ENCODE measurements around the gene MGP.
A peak's percentile ranks its signal among the peaks of the same experiment; 100 is the strongest.

Gene MGP

GRCh38 chr12:14928931-14929330, 43.3 kb upstream of the MGP start:
- no peak overlapping the region for H3K27ac ChIP-seq (ENCODE audit: insufficient read depth in 1 of 2, low read depth in 1 of 2, low read length in 2 of 2, poor library complexity in 1 of 2, severe bottlenecking in 2 of 2)

GRCh38 chr12:14927267-14927666, 41.6 kb upstream of the MGP start:
- DNase-seq, result no peak
- ChIA-PET POLR2A (no interaction called here), CTCF (interaction anchor here (1.3 to 1.9 kb wide), 2 partner anchors 10 to 98 kb away, joined by 3 to 6 read pairs; no protein-coding TSS in a partner anchor)
- H3K4me1 ChIP-seq (ENCODE audit: control extremely low read depth in 1 of 4, control insufficient read depth in 4 of 4, insufficient read depth in 4 of 4, low read length in 3 of 4), result no peaks in the 10 kb centered on the region
- H3K27me3 ChIP-seq (replicated peaks in 2 of 5; ENCODE audit: control insufficient read depth in 4 of 5, insufficient read depth in 5 of 5, low read length in 4 of 5), result no peaks in the 10 kb centered on the region
- no peak overlapping the region for H3K27ac ChIP-seq (ENCODE audit: insufficient read depth in 1 of 2, low read depth in 1 of 2, low read length in 2 of 2, poor library complexity in 1 of 2, severe bottlenecking in 2 of 2)
- H3K9me3 ChIP-seq (ENCODE audit: control extremely low read depth in 1 of 5, control insufficient read depth in 4 of 5, insufficient read depth in 2 of 5, low read depth in 1 of 5, low read length in 4 of 5), result no peaks in the 10 kb centered on the region
- WGBS (ENCODE audit: insufficient coverage), result 100% methylated on average over 1 of the region's 3 CpGs
- peaks cover 0 to 10% (median 4%) of the 10 kb centered on the region in 4 experiments for H3K36me3 ChIP-seq (ENCODE audit: control insufficient read depth in 4 of 4, insufficient read depth in 4 of 4, low read length in 3 of 4)
- no peak overlapping the region for H3K4me3 ChIP-seq (ENCODE audit: control insufficient read depth in 1 of 7, extremely low read depth in 1 of 7, insufficient read depth in 4 of 7, low read depth in 2 of 7, low read length in 6 of 7)

More at GRCh38 chr12:14928931-14929330, 43.3 kb upstream of the MGP start:
- no peaks in the 10 kb centered on the region for H3K9me3 ChIP-seq (ENCODE audit: control extremely low read depth in 1 of 5, control insufficient read depth in 4 of 5, insufficient read depth in 2 of 5, low read depth in 1 of 5, low read length in 4 of 5)
- H3K36me3 ChIP-seq (ENCODE audit: control insufficient read depth in 4 of 4, insufficient read depth in 4 of 4, low read length in 3 of 4), result peaks cover 2 to 11% (median 6%) of the 10 kb centered on the region in 4 experiments
- ChIA-PET POLR2A (no interaction called here), CTCF (interaction anchor here (0.8 to 1.9 kb wide), 4 partner anchors 8 to 41 kb away, joined by 3 to 6 read pairs (median 3); partner anchors contain the start of gene ERP27)
- no peak overlapping the region for H3K4me3 ChIP-seq (ENCODE audit: control insufficient read depth in 1 of 7, extremely low read depth in 1 of 7, insufficient read depth in 4 of 7, low read depth in 2 of 7, low read length in 6 of 7)
- no peaks in the 10 kb centered on the region for H3K4me1 ChIP-seq (ENCODE audit: control extremely low read depth in 1 of 4, control insufficient read depth in 4 of 4, insufficient read depth in 4 of 4, low read length in 3 of 4)
- no peaks in the 10 kb centered on the region for H3K27me3 ChIP-seq (replicated peaks in 2 of 5; ENCODE audit: control insufficient read depth in 4 of 5, insufficient read depth in 5 of 5, low read length in 4 of 5)
- no peak for DNase-seq
- 97% methylated on average over 3 of the region's 4 CpGs for WGBS (ENCODE audit: insufficient coverage)

- no peak for DNase-seq
- no peak overlapping the region for H3K4me3 ChIP-seq (ENCODE audit: control insufficient read depth in 1 of 7, extremely low read depth in 1 of 7, insufficient read depth in 4 of 7, low read depth in 2 of 7, low read length in 6 of 7)
- CTCF ChIA-PET, result no interaction called here
- 100% methylated on average over 3 of the region's 3 CpGs for WGBS (ENCODE audit: insufficient coverage)
- H3K4me1 ChIP-seq (ENCODE audit: control extremely low read depth in 1 of 4, control insufficient read depth in 4 of 4, insufficient read depth in 4 of 4, low read length in 3 of 4), result peaks cover 0 to 12% (median 6%) of the 10 kb centered on the region in 4 experiments
- POLR2A ChIA-PET, result no interaction called here
- no peaks in the 10 kb centered on the region for H3K9me3 ChIP-seq (ENCODE audit: control extremely low read depth in 1 of 5, control insufficient read depth in 4 of 5, insufficient read depth in 2 of 5, low read depth in 1 of 5, low read length in 4 of 5)
- H3K36me3 ChIP-seq (ENCODE audit: control insufficient read depth in 4 of 4, insufficient read depth in 4 of 4, low read length in 3 of 4), result peaks cover 0 to 2% (median under 1%) of the 10 kb centered on the region in 4 experiments
- no peak overlapping the region for H3K27ac ChIP-seq (ENCODE audit: insufficient read depth in 1 of 2, low read depth in 1 of 2, low read length in 2 of 2, poor library complexity in 1 of 2, severe bottlenecking in 2 of 2)
- no peaks in the 10 kb centered on the region for H3K27me3 ChIP-seq (replicated peaks in 2 of 5; ENCODE audit: control insufficient read depth in 4 of 5, insufficient read depth in 5 of 5, low read length in 4 of 5)
Observed at GRCh38 chr12:14924541-14924940, 38.9 kb upstream of the MGP start.

GRCh38 chr12:14923944-14924343, 38.3 kb upstream of the MGP start:
- CTCF ChIA-PET, result no interaction called here

GRCh38 chr12:14921218-14921617, 35.6 kb upstream of the MGP start:
- DNase-seq, result no peak
- H3K4me1 ChIP-seq (ENCODE audit: control extremely low read depth in 1 of 4, control insufficient read depth in 4 of 4, insufficient read depth in 4 of 4, low read length in 3 of 4), result peaks cover 0 to 12% (median 6%) of the 10 kb centered on the region in 4 experiments
- no peak overlapping the region for H3K27ac ChIP-seq (ENCODE audit: insufficient read depth in 1 of 2, low read depth in 1 of 2, low read length in 2 of 2, poor library complexity in 1 of 2, severe bottlenecking in 2 of 2)
- ChIA-PET POLR2A (no interaction called here), CTCF (interaction anchor here (0.9 to 2.3 kb wide), 4 partner anchors 16 to 140 kb away, joined by 4 to 7 read pairs (median 6); no protein-coding TSS in a partner anchor)
- no peaks in the 10 kb centered on the region for H3K9me3 ChIP-seq (ENCODE audit: control extremely low read depth in 1 of 5, control insufficient read depth in 4 of 5, insufficient read depth in 2 of 5, low read depth in 1 of 5, low read length in 4 of 5)
- H3K27me3 ChIP-seq (replicated peaks in 2 of 5; ENCODE audit: control insufficient read depth in 4 of 5, insufficient read depth in 5 of 5, low read length in 4 of 5), result no peaks in the 10 kb centered on the region
- peaks cover 0 to 27% (median 11%) of the 10 kb centered on the region in 4 experiments for H3K36me3 ChIP-seq (ENCODE audit: control insufficient read depth in 4 of 4, insufficient read depth in 4 of 4, low read length in 3 of 4)
- no peak overlapping the region for H3K4me3 ChIP-seq (ENCODE audit: control insufficient read depth in 1 of 7, extremely low read depth in 1 of 7, insufficient read depth in 4 of 7, low read depth in 2 of 7, low read length in 6 of 7)
- 100% methylated on average over 2 of the region's 2 CpGs for WGBS (ENCODE audit: insufficient coverage)

More at GRCh38 chr12:14923944-14924343, 38.3 kb upstream of the MGP start:
- Histone ChIP-seq H3K9me3 (ENCODE audit: control extremely low read depth in 1 of 5, control insufficient read depth in 4 of 5, insufficient read depth in 2 of 5, low read depth in 1 of 5, low read length in 4 of 5) (no peaks in the 10 kb centered on the region), H3K36me3 (ENCODE audit: control insufficient read depth in 4 of 4, insufficient read depth in 4 of 4, low read length in 3 of 4) (peaks cover 0 to 6% (median under 1%) of the 10 kb centered on the region in 4 experiments), H3K27me3 (replicated peaks in 2 of 5; ENCODE audit: control insufficient read depth in 4 of 5, insufficient read depth in 5 of 5, low read length in 4 of 5) (no peaks in the 10 kb centered on the region), H3K4me1 (ENCODE audit: control extremely low read depth in 1 of 4, control insufficient read depth in 4 of 4, insufficient read depth in 4 of 4, low read length in 3 of 4) (peaks cover 0 to 12% (median 6%) of the 10 kb centered on the region in 4 experiments), H3K4me3 (ENCODE audit: control insufficient read depth in 1 of 7, extremely low read depth in 1 of 7, insufficient read depth in 4 of 7, low read depth in 2 of 7, low read length in 6 of 7) (no peak overlapping the region), H3K27ac (ENCODE audit: insufficient read depth in 1 of 2, low read depth in 1 of 2, low read length in 2 of 2, poor library complexity in 1 of 2, severe bottlenecking in 2 of 2) (no peak overlapping the region)
- WGBS (ENCODE audit: insufficient coverage), result no CpG with 5 or more reads among the region's 2 CpGs
- DNase-seq, result no peak
- POLR2A ChIA-PET, result no interaction called here

- H3K4me3 ChIP-seq (ENCODE audit: control insufficient read depth in 1 of 7, extremely low read depth in 1 of 7, insufficient read depth in 4 of 7, low read depth in 2 of 7, low read length in 6 of 7), result no peak overlapping the region
- ChIA-PET POLR2A (no interaction called here), CTCF (interaction anchor here (0.9 to 2.3 kb wide), 3 partner anchors 17 to 75 kb away, joined by 4 to 7 read pairs (median 6); no protein-coding TSS in a partner anchor)
- peaks cover 0 to 31% (median 11%) of the 10 kb centered on the region in 4 experiments for H3K36me3 ChIP-seq (ENCODE audit: control insufficient read depth in 4 of 4, insufficient read depth in 4 of 4, low read length in 3 of 4)
- no peak overlapping the region for H3K27ac ChIP-seq (ENCODE audit: insufficient read depth in 1 of 2, low read depth in 1 of 2, low read length in 2 of 2, poor library complexity in 1 of 2, severe bottlenecking in 2 of 2)
- DNase-seq, result peak; percentile 12 to 51 (median 40)
- WGBS (ENCODE audit: insufficient coverage), result 58% methylated on average over 5 of the region's 7 CpGs
- peaks cover 0 to 12% (median 6%) of the 10 kb centered on the region in 4 experiments for H3K4me1 ChIP-seq (ENCODE audit: control extremely low read depth in 1 of 4, control insufficient read depth in 4 of 4, insufficient read depth in 4 of 4, low read length in 3 of 4)
- H3K9me3 ChIP-seq (ENCODE audit: control extremely low read depth in 1 of 5, control insufficient read depth in 4 of 5, insufficient read depth in 2 of 5, low read depth in 1 of 5, low read length in 4 of 5), result no peaks in the 10 kb centered on the region
- no peaks in the 10 kb centered on the region for H3K27me3 ChIP-seq (replicated peaks in 2 of 5; ENCODE audit: control insufficient read depth in 4 of 5, insufficient read depth in 5 of 5, low read length in 4 of 5)
Observed at GRCh38 chr12:14920475-14921126, 34.9 kb upstream of the MGP start.

- H3K4me3 ChIP-seq (ENCODE audit: control insufficient read depth in 1 of 7, extremely low read depth in 1 of 7, insufficient read depth in 4 of 7, low read depth in 2 of 7, low read length in 6 of 7), result no peak overlapping the region
- ChIA-PET CTCF (interaction anchor here (1.1 kb wide), 1 partner anchor 25 kb away, joined by 3 read pairs; no protein-coding TSS in a partner anchor), POLR2A (no interaction called here)
- H3K27ac ChIP-seq (ENCODE audit: insufficient read depth in 1 of 2, low read depth in 1 of 2, low read length in 2 of 2, poor library complexity in 1 of 2, severe bottlenecking in 2 of 2), result no peak overlapping the region
- peaks cover under 1 to 37% (median 13%) of the 10 kb centered on the region in 4 experiments for H3K36me3 ChIP-seq (ENCODE audit: control insufficient read depth in 4 of 4, insufficient read depth in 4 of 4, low read length in 3 of 4)
- no peak for DNase-seq
- H3K4me1 ChIP-seq (ENCODE audit: control extremely low read depth in 1 of 4, control insufficient read depth in 4 of 4, insufficient read depth in 4 of 4, low read length in 3 of 4), result peaks cover 0 to 12% (median 6%) of the 10 kb centered on the region in 4 experiments
- no peaks in the 10 kb centered on the region for H3K9me3 ChIP-seq (ENCODE audit: control extremely low read depth in 1 of 5, control insufficient read depth in 4 of 5, insufficient read depth in 2 of 5, low read depth in 1 of 5, low read length in 4 of 5)
- no peaks in the 10 kb centered on the region for H3K27me3 ChIP-seq (replicated peaks in 2 of 5; ENCODE audit: control insufficient read depth in 4 of 5, insufficient read depth in 5 of 5, low read length in 4 of 5)
Observed at GRCh38 chr12:14919455-14919854, 33.8 kb upstream of the MGP start.
